GM12878 (cell line): ENCODE measurements around the gene NLGN2. TPM values are rescaled to one million over a fixed set of nuclear protein-coding genes. Genes with fewer than 3 reads are reported as not detected.

Experiments used
- BACH1 ChIP-seq: fragments of 450-650 bp; IDR thresholded peaks from 2 replicates; pipeline ENCODE4 v1.6.1; 2017; ENCODE audit warnings: mild to moderate bottlenecking, borderline replicate concordance
- CHD2 ChIP-seq: IDR thresholded peaks from 2 replicates; pipeline ENCODE4 v1.6.1; 2011; ENCODE audit warnings: low read depth, low read length, improper control_type of control experiment, borderline replicate concordance
- GATAD2B ChIP-seq: fragments of 450-650 bp; conservative IDR thresholded peaks from 2 replicates; pipeline ENCODE4 v1.6.1; 2017; ENCODE audit warnings: low read depth, mild to moderate bottlenecking, moderate library complexity
- HCFC1 ChIP-seq: fragments of 150-350 bp; IDR thresholded peaks from 2 replicates; pipeline ENCODE4 v1.6.1; 2014; ENCODE audit warnings: low read length
- MTA3 ChIP-seq: IDR thresholded peaks from 2 replicates; pipeline ENCODE4 v1.6.1; 2012; ENCODE audit warnings: low read length, inconsistent platforms, borderline replicate concordance
- PML ChIP-seq: IDR thresholded peaks from 2 replicates; pipeline ENCODE4 v1.6.1; 2012; ENCODE audit warnings: low read length, inconsistent platforms
- RB1 ChIP-seq: fragments of 450-650 bp; formaldehyde crosslinking; IDR thresholded peaks from 2 replicates; pipeline ENCODE4 v1.6.1; 2017; ENCODE audit warnings: mild to moderate bottlenecking, borderline replicate concordance
- RBBP5 ChIP-seq: fragments of 200-600 bp; sonication (generic); conservative IDR thresholded peaks from 2 replicates; pipeline ENCODE4 v1.6.1; 2016
- SMAD5 ChIP-seq: IDR thresholded peaks from 2 replicates; pipeline ENCODE4 v1.6.1; 2016; ENCODE audit warnings: antibody characterized with exemption, low read depth
- SP1 ChIP-seq: IDR thresholded peaks from one replicate; pipeline ENCODE4 v1.6.1; 2011; ENCODE audit warnings: low read depth, low read length
- SUZ12 ChIP-seq: fragments of 200-600 bp; sonication (generic); IDR thresholded peaks from one replicate; pipeline ENCODE4 v1.6.1; 2018; ENCODE audit warnings: antibody characterized with exemption, mild to moderate bottlenecking; ENCODE audit not compliant: unreplicated experiment
- ZNF217 ChIP-seq: fragments of 450-650 bp; IDR thresholded peaks from 2 replicates; pipeline ENCODE4 v1.6.1; 2017; ENCODE audit warnings: antibody characterized with exemption, mild to moderate bottlenecking
- ZNF622 ChIP-seq: fragments of 450-650 bp; IDR thresholded peaks from 2 replicates; pipeline ENCODE4 v1.6.1; 2017; ENCODE audit warnings: mild to moderate bottlenecking, inconsistent platforms
- polyA plus RNA-seq, 11 experiments: library from polyadenylated mRNA; depleted of rRNA in 4 of 11; unstranded in 6 of 11; stranded (reverse) in 5 of 11; fragments of >200 nt; fragmentation: Nextera tagmentation in 4 of 11; fragmentation: Illumina TruSeq in 1 of 11; extraction: Ambion mirVana in 4 of 11; extraction: Trizol in 1 of 11; gene quantifications; 1 replicate in 1 of 11; 2 replicates in 10 of 11; pipeline versions ENCODE4 v1.2.1 to v1.2.3, GENCODE V29; 2011 to 2016; ENCODE audit warnings: inconsistent platforms in 2 of 11, missing spikeins in 2 of 11, low read depth in 1 of 11
- total RNA-seq, 4 experiments: library from RNA; depleted of rRNA in 3 of 4; stranded (reverse); fragments of >200 nt in 3 of 4; fragmentation: Illumina TruSeq in 1 of 4; extraction: Trizol in 1 of 4; gene quantifications; 2 replicates each; pipeline versions ENCODE4 v1.2.1 to v1.2.3, GENCODE V29; 2013 to 2021
- TF ChIP-seq, protein P1 (sequence below): IDR thresholded peaks from 2 replicates; pipeline ENCODE4 v1.6.1; 2011; ENCODE audit warnings: borderline replicate concordance, low read depth, mild to moderate bottlenecking, moderate library complexity, mixed read lengths, low read length; ENCODE audit not compliant: insufficient read depth; ENCODE audit errors: extremely low read length
- TF ChIP-seq, protein P2 (sequence below): fragments of 150-350 bp; IDR thresholded peaks from 2 replicates; pipeline ENCODE4 v1.6.1; 2016; ENCODE audit warnings: low read depth, low read length
- TF ChIP-seq, protein P3 (sequence below): fragments of 450-650 bp; IDR thresholded peaks from 2 replicates; pipeline ENCODE4 v1.6.1; 2016; ENCODE audit warnings: mild to moderate bottlenecking
- TF ChIP-seq, protein P4 (sequence below): IDR thresholded peaks from 2 replicates; pipeline ENCODE4 v1.6.1; 2012; ENCODE audit warnings: low read depth, low read length, improper control_type of control experiment
- TF ChIP-seq, protein P5 (sequence below): IDR thresholded peaks from 2 replicates; pipeline ENCODE4 v1.6.1; 2012; ENCODE audit warnings: mild to moderate bottlenecking, low read depth, low read length
- TF ChIP-seq, protein P6 (sequence below): fragments of 450-650 bp; conservative IDR thresholded peaks from 2 replicates; pipeline ENCODE4 v1.6.1; 2017; ENCODE audit warnings: mild to moderate bottlenecking, moderate library complexity

The NLGN2 gene
- total and polyA plus RNA-seq, 10 of the 15 experiments (the other 5 are each of a cell fraction or from before 2014, with no cell fraction given), result 0.02 to 0.87 (median 0.11) TPM; not detected in 2

DNA sequence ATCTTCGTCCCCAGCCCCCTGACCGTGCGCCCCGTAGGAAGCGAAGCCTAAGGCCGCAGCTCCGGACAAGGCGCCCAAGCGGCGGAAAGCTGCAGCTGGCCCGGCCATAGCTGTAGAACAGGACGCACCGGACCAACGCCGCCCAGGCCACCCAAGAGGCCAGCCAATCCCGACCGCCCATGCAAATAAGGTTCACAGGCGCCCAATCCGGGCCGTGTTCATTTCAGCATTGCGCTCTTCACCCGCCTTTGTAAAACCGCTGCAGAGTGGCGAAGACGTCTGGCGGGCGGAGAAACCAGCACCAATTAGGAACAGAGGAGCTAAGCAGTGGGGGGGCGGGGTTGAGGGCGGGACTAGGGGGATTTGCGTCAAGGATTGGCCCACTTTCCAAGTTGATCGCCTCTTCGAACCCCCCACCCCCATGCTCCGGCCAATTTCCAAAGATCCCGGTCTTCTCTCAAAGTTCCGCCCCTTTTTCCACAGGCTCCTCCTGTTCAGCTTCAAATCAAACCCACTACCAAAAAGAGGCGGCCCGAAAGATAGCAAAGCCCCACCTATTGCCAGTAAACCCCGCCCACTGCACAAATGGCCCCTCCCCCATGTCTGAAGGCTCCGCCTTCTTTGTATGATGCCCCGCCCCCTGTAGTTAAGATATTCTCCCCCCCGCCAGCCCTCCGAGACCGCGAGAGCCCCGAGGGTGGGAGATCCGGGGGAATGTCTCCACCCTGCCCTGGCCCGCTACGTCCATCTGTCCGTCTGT is 3.5 kb upstream of the NLGN2 start, which contains the start of gene TMEM256 (continued):
- TF ChIP-seq RB1, result no peak
- TF ChIP-seq CHD2, result peak; percentile 88
- TF ChIP-seq, protein P1, sequence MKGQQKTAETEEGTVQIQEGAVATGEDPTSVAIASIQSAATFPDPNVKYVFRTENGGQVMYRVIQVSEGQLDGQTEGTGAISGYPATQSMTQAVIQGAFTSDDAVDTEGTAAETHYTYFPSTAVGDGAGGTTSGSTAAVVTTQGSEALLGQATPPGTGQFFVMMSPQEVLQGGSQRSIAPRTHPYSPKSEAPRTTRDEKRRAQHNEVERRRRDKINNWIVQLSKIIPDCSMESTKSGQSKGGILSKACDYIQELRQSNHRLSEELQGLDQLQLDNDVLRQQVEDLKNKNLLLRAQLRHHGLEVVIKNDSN, result no peak
- TF ChIP-seq, protein P2, sequence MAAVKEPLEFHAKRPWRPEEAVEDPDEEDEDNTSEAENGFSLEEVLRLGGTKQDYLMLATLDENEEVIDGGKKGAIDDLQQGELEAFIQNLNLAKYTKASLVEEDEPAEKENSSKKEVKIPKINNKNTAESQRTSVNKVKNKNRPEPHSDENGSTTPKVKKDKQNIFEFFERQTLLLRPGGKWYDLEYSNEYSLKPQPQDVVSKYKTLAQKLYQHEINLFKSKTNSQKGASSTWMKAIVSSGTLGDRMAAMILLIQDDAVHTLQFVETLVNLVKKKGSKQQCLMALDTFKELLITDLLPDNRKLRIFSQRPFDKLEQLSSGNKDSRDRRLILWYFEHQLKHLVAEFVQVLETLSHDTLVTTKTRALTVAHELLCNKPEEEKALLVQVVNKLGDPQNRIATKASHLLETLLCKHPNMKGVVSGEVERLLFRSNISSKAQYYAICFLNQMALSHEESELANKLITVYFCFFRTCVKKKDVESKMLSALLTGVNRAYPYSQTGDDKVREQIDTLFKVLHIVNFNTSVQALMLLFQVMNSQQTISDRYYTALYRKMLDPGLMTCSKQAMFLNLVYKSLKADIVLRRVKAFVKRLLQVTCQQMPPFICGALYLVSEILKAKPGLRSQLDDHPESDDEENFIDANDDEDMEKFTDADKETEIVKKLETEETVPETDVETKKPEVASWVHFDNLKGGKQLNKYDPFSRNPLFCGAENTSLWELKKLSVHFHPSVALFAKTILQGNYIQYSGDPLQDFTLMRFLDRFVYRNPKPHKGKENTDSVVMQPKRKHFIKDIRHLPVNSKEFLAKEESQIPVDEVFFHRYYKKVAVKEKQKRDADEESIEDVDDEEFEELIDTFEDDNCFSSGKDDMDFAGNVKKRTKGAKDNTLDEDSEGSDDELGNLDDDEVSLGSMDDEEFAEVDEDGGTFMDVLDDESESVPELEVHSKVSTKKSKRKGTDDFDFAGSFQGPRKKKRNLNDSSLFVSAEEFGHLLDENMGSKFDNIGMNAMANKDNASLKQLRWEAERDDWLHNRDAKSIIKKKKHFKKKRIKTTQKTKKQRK, result no peak
- peak; percentile 54 for TF ChIP-seq HCFC1
- no peak for TF ChIP-seq GATAD2B
- TF ChIP-seq, protein P3, sequence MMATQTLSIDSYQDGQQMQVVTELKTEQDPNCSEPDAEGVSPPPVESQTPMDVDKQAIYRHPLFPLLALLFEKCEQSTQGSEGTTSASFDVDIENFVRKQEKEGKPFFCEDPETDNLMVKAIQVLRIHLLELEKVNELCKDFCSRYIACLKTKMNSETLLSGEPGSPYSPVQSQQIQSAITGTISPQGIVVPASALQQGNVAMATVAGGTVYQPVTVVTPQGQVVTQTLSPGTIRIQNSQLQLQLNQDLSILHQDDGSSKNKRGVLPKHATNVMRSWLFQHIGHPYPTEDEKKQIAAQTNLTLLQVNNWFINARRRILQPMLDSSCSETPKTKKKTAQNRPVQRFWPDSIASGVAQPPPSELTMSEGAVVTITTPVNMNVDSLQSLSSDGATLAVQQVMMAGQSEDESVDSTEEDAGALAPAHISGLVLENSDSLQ, result peak; percentile 31; the same call in 1 of the 2 replicates
- TF ChIP-seq, protein P4, sequence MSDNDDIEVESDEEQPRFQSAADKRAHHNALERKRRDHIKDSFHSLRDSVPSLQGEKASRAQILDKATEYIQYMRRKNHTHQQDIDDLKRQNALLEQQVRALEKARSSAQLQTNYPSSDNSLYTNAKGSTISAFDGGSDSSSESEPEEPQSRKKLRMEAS, result no peak
- TF ChIP-seq SP1, result peak; percentile 97
- TF ChIP-seq, protein P5, sequence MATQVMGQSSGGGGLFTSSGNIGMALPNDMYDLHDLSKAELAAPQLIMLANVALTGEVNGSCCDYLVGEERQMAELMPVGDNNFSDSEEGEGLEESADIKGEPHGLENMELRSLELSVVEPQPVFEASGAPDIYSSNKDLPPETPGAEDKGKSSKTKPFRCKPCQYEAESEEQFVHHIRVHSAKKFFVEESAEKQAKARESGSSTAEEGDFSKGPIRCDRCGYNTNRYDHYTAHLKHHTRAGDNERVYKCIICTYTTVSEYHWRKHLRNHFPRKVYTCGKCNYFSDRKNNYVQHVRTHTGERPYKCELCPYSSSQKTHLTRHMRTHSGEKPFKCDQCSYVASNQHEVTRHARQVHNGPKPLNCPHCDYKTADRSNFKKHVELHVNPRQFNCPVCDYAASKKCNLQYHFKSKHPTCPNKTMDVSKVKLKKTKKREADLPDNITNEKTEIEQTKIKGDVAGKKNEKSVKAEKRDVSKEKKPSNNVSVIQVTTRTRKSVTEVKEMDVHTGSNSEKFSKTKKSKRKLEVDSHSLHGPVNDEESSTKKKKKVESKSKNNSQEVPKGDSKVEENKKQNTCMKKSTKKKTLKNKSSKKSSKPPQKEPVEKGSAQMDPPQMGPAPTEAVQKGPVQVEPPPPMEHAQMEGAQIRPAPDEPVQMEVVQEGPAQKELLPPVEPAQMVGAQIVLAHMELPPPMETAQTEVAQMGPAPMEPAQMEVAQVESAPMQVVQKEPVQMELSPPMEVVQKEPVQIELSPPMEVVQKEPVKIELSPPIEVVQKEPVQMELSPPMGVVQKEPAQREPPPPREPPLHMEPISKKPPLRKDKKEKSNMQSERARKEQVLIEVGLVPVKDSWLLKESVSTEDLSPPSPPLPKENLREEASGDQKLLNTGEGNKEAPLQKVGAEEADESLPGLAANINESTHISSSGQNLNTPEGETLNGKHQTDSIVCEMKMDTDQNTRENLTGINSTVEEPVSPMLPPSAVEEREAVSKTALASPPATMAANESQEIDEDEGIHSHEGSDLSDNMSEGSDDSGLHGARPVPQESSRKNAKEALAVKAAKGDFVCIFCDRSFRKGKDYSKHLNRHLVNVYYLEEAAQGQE, result no peak
- TF ChIP-seq SMAD5, result peak; percentile 58; the same call in 1 of the 2 replicates
- TF ChIP-seq PML, result no peak; the same call in 1 of the 2 replicates
- no peak for TF ChIP-seq ZNF217
- TF ChIP-seq, protein P6, sequence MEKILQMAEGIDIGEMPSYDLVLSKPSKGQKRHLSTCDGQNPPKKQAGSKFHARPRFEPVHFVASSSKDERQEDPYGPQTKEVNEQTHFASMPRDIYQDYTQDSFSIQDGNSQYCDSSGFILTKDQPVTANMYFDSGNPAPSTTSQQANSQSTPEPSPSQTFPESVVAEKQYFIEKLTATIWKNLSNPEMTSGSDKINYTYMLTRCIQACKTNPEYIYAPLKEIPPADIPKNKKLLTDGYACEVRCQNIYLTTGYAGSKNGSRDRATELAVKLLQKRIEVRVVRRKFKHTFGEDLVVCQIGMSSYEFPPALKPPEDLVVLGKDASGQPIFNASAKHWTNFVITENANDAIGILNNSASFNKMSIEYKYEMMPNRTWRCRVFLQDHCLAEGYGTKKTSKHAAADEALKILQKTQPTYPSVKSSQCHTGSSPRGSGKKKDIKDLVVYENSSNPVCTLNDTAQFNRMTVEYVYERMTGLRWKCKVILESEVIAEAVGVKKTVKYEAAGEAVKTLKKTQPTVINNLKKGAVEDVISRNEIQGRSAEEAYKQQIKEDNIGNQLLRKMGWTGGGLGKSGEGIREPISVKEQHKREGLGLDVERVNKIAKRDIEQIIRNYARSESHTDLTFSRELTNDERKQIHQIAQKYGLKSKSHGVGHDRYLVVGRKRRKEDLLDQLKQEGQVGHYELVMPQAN, result peak; percentile 82; the same call in 1 of the 2 replicates
- TF ChIP-seq RBBP5, result no peak
- no peak for TF ChIP-seq MTA3
- no peak for TF ChIP-seq BACH1
- TF ChIP-seq SUZ12, result no peak
- TF ChIP-seq ZNF622, result no peak
